Measurements from ENCODE around the gene SLC24A3. TPM values are rescaled to one million over a fixed set of nuclear protein-coding genes. Genes with fewer than 3 reads are reported as not detected.

SLC24A3 gene
- total and polyA plus RNA-seq, 2 donors from 2014 or later = 0.86 to 5.2 TPM

GRCh38 chr20:19616081-19616480 lies 403.6 kb downstream of the SLC24A3 start:
- FAIRE-seq (no peak), DNase-seq (no peak)
- no peak overlapping the region for H3K9ac ChIP-seq (ENCODE audit: low read length in 3 of 3)
- no peaks in the 10 kb centered on the region for H3K27me3 ChIP-seq (ENCODE audit: control insufficient read depth, insufficient read depth, low read length)
- H3K4me1 ChIP-seq (ENCODE audit: control insufficient read depth in 2 of 3, insufficient read depth in 2 of 3, low read depth in 1 of 3, low read length in 3 of 3) = no peaks in the 10 kb centered on the region
- intact Hi-C loops (cut with DNase I) = no loop called here
- no peak overlapping the region for H3K27ac ChIP-seq (ENCODE audit: low read depth in 2 of 2, low read length in 2 of 2)
- no peak overlapping the region for H3K4me3 ChIP-seq (ENCODE audit: low read length in 3 of 3)
- H3K36me3 ChIP-seq (ENCODE audit: control insufficient read depth in 2 of 3, insufficient read depth in 3 of 3, low read length in 3 of 3) = no peaks in the 10 kb centered on the region
- no peaks in the 10 kb centered on the region for H3K9me3 ChIP-seq (ENCODE audit: control insufficient read depth in 2 of 3, insufficient read depth in 1 of 3, low read length in 3 of 3)
- TF ChIP-seq CTCF (IDR thresholded peaks at IDR 0.05; ENCODE audit: borderline replicate concordance, extremely low read depth, insufficient read depth) = no peak

- Histone ChIP-seq H3K9ac (ENCODE audit: low read length in 3 of 3) (no peak overlapping the region), H3K4me3 (ENCODE audit: low read length in 3 of 3) (no peak overlapping the region), H3K27ac (ENCODE audit: low read depth in 2 of 2, low read length in 2 of 2) (no peak overlapping the region), H3K9me3 (ENCODE audit: control insufficient read depth in 2 of 3, insufficient read depth in 1 of 3, low read length in 3 of 3) (no peaks in the 10 kb centered on the region), H3K27me3 (ENCODE audit: control insufficient read depth, insufficient read depth, low read length) (no peaks in the 10 kb centered on the region), H3K4me1 (ENCODE audit: control insufficient read depth in 2 of 3, insufficient read depth in 2 of 3, low read depth in 1 of 3, low read length in 3 of 3) (no peaks in the 10 kb centered on the region), H3K36me3 (ENCODE audit: control insufficient read depth in 2 of 3, insufficient read depth in 3 of 3, low read length in 3 of 3) (no peaks in the 10 kb centered on the region)
- intact Hi-C loops (cut with DNase I) = no loop called here
- TF ChIP-seq CTCF (IDR thresholded peaks at IDR 0.05; ENCODE audit: borderline replicate concordance, extremely low read depth, insufficient read depth) = no peak
- FAIRE-seq (no peak), DNase-seq (no peak)
Measured at GRCh38 chr20:19616620-19617019, 404.2 kb downstream of the SLC24A3 start.

GRCh38 chr20:19617256-19617655 lies 404.8 kb downstream of the SLC24A3 start:
- no peaks in the 10 kb centered on the region for H3K27me3 ChIP-seq (ENCODE audit: control insufficient read depth, insufficient read depth, low read length)
- no peak overlapping the region for H3K4me3 ChIP-seq (ENCODE audit: low read length in 3 of 3)
- H3K36me3 ChIP-seq (ENCODE audit: control insufficient read depth in 2 of 3, insufficient read depth in 3 of 3, low read length in 3 of 3) = no peaks in the 10 kb centered on the region
- no peak overlapping the region for H3K9ac ChIP-seq (ENCODE audit: low read length in 3 of 3)
- no peak overlapping the region for H3K27ac ChIP-seq (ENCODE audit: low read depth in 2 of 2, low read length in 2 of 2)
- no peak for TF ChIP-seq CTCF (IDR thresholded peaks at IDR 0.05; ENCODE audit: borderline replicate concordance, extremely low read depth, insufficient read depth)
- FAIRE-seq = no peak
- no peaks in the 10 kb centered on the region for H3K4me1 ChIP-seq (ENCODE audit: control insufficient read depth in 2 of 3, insufficient read depth in 2 of 3, low read depth in 1 of 3, low read length in 3 of 3)
- no peak for DNase-seq
- intact Hi-C loops (cut with DNase I) = no loop called here
- H3K9me3 ChIP-seq (ENCODE audit: control insufficient read depth in 2 of 3, insufficient read depth in 1 of 3, low read length in 3 of 3) = no peaks in the 10 kb centered on the region

GRCh38 chr20:19618711-19619110 lies 406.3 kb downstream of the SLC24A3 start:
- no peak overlapping the region for H3K27ac ChIP-seq (ENCODE audit: low read depth in 2 of 2, low read length in 2 of 2)
- H3K4me3 ChIP-seq (ENCODE audit: low read length in 3 of 3) = no peak overlapping the region
- H3K4me1 ChIP-seq (ENCODE audit: control insufficient read depth in 2 of 3, insufficient read depth in 2 of 3, low read depth in 1 of 3, low read length in 3 of 3) = no peaks in the 10 kb centered on the region
- H3K36me3 ChIP-seq (ENCODE audit: control insufficient read depth in 2 of 3, insufficient read depth in 3 of 3, low read length in 3 of 3) = no peaks in the 10 kb centered on the region
- intact Hi-C loops (cut with DNase I) = no loop called here
- FAIRE-seq (no peak), DNase-seq (no peak)
- no peaks in the 10 kb centered on the region for H3K27me3 ChIP-seq (ENCODE audit: control insufficient read depth, insufficient read depth, low read length)
- TF ChIP-seq CTCF (IDR thresholded peaks at IDR 0.05; ENCODE audit: borderline replicate concordance, extremely low read depth, insufficient read depth) = no peak
- no peak overlapping the region for H3K9ac ChIP-seq (ENCODE audit: low read length in 3 of 3)
- no peaks in the 10 kb centered on the region for H3K9me3 ChIP-seq (ENCODE audit: control insufficient read depth in 2 of 3, insufficient read depth in 1 of 3, low read length in 3 of 3)

All from kidney (tissue), 14 donors.